Islet of Langerhans (tissue), 1 donor: ENCODE results near the gene C17orf78.
"Not testable (repeated sequence)": the region's sequence is repeated elsewhere in the genome, so short reads cannot be mapped to it uniquely, and the experiment has no call there.

Experiments used
- FAIRE-seq: peaks from one replicate; lab custom pipeline; 2011; peaks lifted over from hg19 to GRCh38; lab: Jason Lieb, UNC

Gene C17orf78

DNA sequence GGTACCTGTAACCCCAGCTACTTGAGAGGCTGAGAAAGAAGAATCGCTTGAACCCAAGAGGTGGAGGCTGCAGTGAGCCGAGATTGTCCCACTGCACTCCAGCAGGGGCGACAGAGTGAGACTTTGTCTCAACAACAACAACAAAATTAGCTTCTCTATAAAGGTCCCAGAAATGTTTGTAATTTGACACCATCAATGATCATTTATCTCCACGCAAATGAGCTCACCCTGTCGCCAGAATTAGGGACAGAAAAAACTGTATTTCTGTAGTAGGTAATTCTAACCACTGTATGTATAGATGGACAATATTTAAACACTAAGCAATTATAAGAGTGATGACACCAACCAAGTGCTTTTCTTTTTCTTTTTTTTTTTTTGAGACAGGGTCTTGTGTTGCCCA is 10.7 kb downstream of the C17orf78 start:
- no peak for FAIRE-seq

DNA sequence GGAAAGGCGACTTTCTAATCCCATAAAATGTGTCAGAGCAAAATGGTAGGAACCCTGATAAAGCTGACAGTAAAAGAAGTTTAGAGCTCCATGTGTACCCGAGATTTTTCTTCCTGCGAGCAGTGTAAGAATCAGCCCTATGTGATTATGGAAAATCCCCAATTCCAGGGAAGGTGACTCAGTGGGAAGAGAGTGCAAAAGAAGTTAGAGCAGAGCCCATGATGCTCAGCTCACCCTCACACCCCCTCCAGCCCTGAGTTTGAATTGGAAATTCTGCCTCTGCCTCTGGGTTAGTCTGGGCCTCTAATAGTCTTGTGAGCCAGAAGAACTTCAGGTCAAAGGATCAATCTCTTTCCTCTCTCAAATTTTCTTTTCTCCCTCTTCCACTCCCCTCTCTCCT is 12.5 kb downstream of the C17orf78 start:
- no peak for FAIRE-seq

GRCh38 chr17:37389160-37389559 is 13.4 kb downstream of the C17orf78 start:
- FAIRE-seq: no peak

GRCh38 chr17:37391146-37391545 is 15.4 kb downstream of the C17orf78 start:
- no peak for FAIRE-seq

- no peak for FAIRE-seq
Observed at GRCh38 chr17:37392024-37392590, 16.3 kb downstream of the C17orf78 start.

DNA sequence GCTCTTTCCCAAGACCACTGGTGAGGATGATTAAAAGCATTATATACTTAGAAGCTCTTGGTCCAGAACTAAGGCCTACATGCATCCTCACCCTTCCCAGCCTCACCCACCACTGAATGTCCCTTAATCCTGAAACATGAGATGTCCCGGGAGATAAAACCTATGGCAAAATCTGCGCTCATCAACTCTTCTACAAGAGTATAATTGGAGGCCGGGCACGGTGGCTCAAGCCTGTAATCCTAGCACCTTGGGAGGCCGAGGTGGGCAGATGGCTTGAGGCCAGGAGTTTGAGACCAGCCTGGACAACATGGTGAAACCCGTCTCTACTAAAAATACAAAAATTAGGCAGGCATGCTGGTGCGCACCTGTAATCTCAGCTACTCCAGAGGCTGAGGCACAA is 17.6 kb downstream of the C17orf78 start:
- FAIRE-seq: no peak

- no peak for FAIRE-seq
Observed at GRCh38 chr17:37399265-37399803, 23.5 kb downstream of the C17orf78 start.

- FAIRE-seq: no peak
Observed at GRCh38 chr17:37400505-37400904, 24.7 kb downstream of the C17orf78 start.

DNA sequence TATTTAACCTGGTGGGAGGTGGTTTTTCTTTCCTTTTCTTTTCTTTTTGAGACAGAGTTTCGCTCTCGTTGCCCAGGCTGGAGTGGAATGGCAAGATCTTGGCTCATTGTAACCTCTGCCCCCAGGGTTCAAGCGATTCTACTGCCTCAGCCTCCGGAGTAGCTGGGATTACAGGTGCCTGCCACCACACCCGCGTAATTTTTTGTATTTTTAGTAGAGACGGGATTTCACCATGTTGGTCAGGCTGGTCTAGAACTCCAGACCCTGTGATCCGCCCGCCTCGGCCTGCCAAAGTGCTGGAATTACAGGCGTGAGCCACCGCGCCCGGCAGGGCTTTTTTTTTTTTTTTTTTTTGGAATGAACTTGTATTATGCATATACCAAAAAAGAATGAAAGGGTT is 29.7 kb downstream of the C17orf78 start:
- not testable (repeated sequence) for FAIRE-seq

DNA sequence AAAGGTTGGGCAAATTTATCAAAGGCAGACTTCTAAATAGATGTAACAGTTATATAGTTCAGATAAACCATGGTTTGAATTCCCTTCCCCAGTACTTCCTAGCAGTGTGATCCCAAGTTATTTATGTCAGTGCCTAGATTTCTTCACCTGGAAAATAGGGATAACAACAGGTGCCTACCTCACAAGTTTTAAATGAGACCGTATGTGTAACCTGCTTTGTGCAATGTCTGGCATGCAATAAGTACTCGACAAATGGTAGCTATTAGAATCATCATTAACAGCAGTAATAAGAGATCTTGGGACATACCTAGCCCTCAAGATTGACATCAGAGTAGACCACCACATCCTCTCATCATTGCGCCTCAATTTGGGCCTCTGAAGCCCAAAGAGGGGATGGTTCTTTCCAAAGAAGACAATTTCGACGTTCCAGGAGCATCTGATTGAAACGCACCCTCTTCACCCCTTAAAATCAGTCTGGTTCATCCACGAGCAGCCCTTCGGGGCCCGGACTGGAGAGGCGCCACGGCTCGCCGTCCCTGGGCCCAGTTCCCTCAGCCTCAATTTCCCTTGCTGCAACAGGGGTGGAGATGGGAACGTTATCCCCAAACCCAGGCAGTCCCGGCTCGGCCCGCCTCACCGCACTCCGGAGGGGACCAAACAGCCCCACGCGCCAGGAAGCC is 30.3 kb downstream of the C17orf78 start:
- FAIRE-seq: no peak

DNA sequence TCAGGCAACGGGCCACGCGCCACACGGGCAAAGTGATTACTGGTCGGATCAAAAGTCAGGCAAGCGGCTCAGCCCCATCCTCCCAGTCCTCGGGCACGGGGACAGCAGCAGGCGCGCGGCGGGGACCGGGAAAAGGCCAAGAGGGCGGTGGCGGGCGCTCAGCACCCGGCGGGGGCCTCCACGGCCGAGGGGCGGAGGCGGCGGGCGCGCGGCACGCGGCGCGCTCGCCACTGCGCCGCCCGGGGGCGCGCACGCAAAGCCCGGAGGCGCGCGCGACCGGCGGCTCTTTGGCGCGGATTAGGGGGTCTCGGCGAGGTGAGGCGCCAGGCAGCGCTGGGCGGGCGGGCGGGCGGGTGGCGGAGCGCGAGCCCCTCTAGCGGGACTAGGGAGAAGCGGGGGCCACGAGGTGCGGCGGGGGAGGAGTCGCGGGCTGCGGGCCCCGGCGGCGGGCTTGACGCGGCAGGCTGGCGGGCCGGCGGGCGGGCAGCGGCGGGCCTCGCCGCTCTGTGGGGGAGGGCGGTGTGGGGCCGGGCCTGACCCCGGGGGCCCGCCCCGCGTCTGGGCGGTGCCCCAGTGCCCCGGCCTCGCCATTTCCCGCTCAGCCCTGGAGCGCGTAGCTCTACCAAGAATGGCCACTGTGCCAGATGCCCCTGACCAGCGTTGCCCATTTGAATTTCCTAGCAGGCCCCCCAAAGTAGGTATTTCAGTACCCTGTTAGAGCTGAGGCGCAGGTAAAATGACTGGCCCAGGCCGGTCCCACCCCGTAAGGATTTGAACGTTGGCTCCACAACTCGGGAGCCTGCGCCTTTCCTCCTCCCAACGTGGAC is 31.1 kb downstream of the C17orf78 start, which contains the start of the genes ACACA and TADA2A:
TSS of gene ACACA (minus strand) at position 202 of the 827 bp plus-strand sequence. CDS start 537 bp downstream, outside the sequence.
TSS of gene TADA2A (plus strand) at position 252 of the 827 bp plus-strand sequence. CDS start 4,480 bp downstream, outside the sequence.
- no peak for FAIRE-seq

- not testable (repeated sequence) for FAIRE-seq
Observed at GRCh38 chr17:37408145-37408479, 32.3 kb downstream of the C17orf78 start.

- FAIRE-seq: no peak
Observed at GRCh38 chr17:37410357-37410756, 34.6 kb downstream of the C17orf78 start.

DNA sequence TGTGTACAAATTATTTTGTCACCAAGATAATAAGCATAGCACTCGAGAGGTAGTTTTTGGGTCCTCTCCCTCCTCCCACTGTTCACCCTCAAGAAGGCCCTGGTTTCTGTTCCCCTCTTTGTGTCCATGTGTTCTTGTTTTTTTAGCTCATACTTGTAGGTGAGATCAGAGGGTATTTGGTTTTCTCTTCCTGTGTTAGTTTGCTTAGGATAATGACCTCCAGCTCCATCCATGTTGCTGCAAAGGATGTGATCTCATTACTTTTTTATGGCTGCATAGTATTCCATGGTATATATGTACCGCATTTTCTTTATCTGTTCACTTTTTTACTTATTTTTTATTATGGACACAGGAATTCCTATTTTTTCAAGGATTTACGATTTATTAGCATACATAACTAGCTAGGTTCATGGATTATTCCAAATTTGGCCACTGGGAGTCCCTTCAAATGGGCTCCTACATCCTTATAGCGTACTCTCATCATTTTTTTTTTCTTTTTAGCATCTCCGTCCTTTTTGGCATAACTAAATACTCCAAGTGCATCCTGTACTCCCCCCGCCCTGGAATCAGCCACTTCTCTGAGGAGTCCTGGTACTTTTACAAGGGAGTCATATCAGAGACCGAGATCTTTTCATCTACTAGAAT is 38.2 kb downstream of the C17orf78 start:
- no peak for FAIRE-seq

DNA sequence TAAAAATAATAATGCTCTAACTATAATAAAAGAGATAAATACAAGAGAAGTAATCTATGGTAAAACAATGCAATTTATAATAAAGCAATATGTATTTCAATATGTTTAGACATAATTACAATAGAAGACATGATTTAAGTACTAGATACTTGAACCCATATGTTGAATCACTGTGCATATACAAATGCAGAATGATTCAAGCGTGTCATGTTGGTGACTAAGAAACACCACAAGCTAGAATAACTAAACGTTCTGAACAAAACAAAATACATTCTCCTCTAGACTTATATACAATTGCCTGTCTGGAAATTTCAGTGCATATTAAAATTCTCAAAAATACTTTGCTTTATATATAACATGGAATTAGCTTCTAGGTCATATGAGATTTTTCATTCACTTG is 42.1 kb downstream of the C17orf78 start:
- FAIRE-seq: no peak

- FAIRE-seq: no peak
Observed at GRCh38 chr17:37422971-37423625, 47.3 kb downstream of the C17orf78 start.

DNA sequence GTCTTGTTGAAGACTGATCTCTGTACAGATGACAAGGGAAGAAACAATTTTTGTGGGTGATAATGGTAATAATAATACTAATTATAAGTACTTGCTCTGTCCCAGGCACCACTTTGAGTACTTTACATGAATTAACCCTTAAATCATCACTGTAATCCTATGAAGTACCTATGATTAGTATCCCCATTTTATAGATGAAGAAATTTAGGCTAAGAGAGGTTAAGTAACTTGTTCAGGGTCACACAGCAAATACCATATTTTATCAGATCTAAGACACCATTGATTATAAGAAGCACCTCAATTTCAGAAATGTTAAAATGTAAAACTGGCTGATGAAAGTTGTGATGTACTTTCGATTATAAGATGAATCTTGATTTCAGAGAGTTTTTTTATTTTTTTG is 49.5 kb downstream of the C17orf78 start:
- FAIRE-seq: no peak

- no peak for FAIRE-seq
Observed at GRCh38 chr17:37429039-37429438, 53.3 kb downstream of the C17orf78 start.

DNA sequence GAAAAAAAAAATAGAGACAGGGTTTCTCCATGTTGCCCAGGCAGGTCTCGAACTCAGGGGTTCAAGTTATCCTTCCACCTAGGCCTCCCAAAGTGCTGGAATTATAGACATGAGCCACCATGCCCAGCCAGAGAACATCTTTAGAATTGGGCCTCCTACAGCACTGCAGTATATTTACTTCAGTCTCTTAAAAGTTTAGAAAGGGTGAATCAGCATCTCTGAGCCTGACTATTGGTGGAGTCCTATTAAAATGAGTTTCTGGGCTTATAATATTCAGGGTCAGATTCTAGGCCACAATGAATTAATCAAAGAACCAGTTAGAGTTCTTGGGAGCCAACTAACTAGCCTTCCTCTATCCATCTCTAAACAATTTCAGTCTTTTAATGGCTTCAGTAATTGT is 53.7 kb downstream of the C17orf78 start:
- no peak for FAIRE-seq

- FAIRE-seq: no peak
Observed at GRCh38 chr17:37430051-37430627, 54.4 kb downstream of the C17orf78 start.

- FAIRE-seq: no peak
Observed at GRCh38 chr17:37432671-37433070, 56.9 kb downstream of the C17orf78 start.

DNA sequence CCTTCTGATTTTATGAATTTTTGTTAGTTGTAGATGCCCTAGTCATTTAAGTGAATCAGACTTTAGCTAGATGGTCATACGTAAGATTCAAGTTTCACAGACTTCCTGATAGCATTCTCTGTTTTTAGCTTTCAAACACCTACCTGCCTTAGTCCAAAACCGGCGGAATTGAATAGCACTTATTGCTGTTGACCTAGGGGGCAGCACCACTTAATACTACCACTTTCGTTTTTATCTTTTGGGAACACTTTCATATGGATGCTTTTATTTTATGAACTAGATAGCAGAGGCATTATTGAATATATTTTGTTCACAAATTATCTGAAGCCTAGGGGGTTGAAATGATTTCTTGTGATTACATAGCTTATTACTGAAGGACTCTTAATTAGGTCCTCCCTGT is 62.4 kb downstream of the C17orf78 start:
- FAIRE-seq: no peak
